ENCODE results near the gene PDCD4. TPM values are rescaled to one million over a fixed set of nuclear protein-coding genes. Genes with fewer than 3 reads are reported as not detected.

Gene PDCD4
- total and polyA plus RNA-seq, 2 of the 8 experiments (the other 6 are each of a cell fraction or from before 2014, with no cell fraction given): 3.3 to 26.8 TPM

- WGBS, 2 experiments (ENCODE audit: extremely low coverage in 1 of 2, insufficient coverage in 1 of 2, insufficient read length in 1 of 2, insufficient replicate concordance in 2 of 2, low coverage in 1 of 2, low lambda C conversion rate in 2 of 2, missing lambda C conversion rate in 1 of 2): 1% methylated on average over 12 of the region's 70 CpGs; no CpG with 5 or more reads in 1 of the 2 experiments
- peak overlapping the region; percentile 86; the same call in 1 of the 2 replicates for H4K8ac ChIP-seq (ENCODE audit: extremely low read depth, insufficient read depth, low read length)
- H4K20me1 ChIP-seq (replicated peaks in 1 of 2; ENCODE audit: control insufficient read depth in 1 of 2, insufficient read depth in 2 of 2, low read length in 2 of 2): no peaks in the 10 kb centered on the region
- peak overlapping the region; percentile 51 for H4K5ac ChIP-seq (ENCODE audit: insufficient read length, low read depth, low read length)
- H3K18ac ChIP-seq (ENCODE audit: extremely low read depth, low read length): peak overlapping the region; percentile 36; the same call in 1 of the 2 replicates
- peak overlapping the region; percentile 88 for H4K91ac ChIP-seq (replicated peaks; ENCODE audit: insufficient read length, low read length)
- ChIA-PET POLR2A (ENCODE audit: partially characterized antibody) (interaction anchor here (0.8 to 1.5 kb wide), 9 partner anchors 10 to 568 kb away, joined by 3 to 5 read pairs (median 4); partner anchors contain the start of genes BBIP1, SHOC2 and SMNDC1), CTCF (ENCODE audit: partially characterized antibody) (interaction anchor here (0.6 to 0.7 kb wide), 3 partner anchors 71 to 272 kb away, joined by 3 read pairs; no protein-coding TSS in a partner anchor)
- no peaks in the 10 kb centered on the region for H3K9me3 ChIP-seq (ENCODE audit: insufficient read depth in 2 of 2, low read depth in 1 of 2, low read length in 1 of 2)
- no peak overlapping the region for H2BK120ac ChIP-seq (replicated peaks; ENCODE audit: low read depth, low read length)
- peaks cover 0 to 11% of the 10 kb centered on the region in 2 experiments; a peak in 2 of 4 replicates for H3K79me2 ChIP-seq (ENCODE audit: control insufficient read depth in 1 of 2, insufficient read depth in 2 of 2, low read length in 2 of 2)
- peak overlapping the region; percentile 81 to 83 for H3K4me2 ChIP-seq (ENCODE audit: insufficient read depth in 1 of 2, low read depth in 2 of 2, low read length in 2 of 2)
- peaks cover 0 to 3% (median 0%) of the 10 kb centered on the region in 4 experiments; a peak in 2 of 8 replicates for H3K36me3 ChIP-seq (ENCODE audit: control insufficient read depth in 2 of 4, insufficient read depth in 4 of 4, low read length in 3 of 4)
- H3K4me1 ChIP-seq (replicated peaks in 1 of 4; ENCODE audit: control insufficient read depth in 3 of 4, insufficient read depth in 4 of 4, low read length in 3 of 4): peaks cover 4 to 12% (median 8%) of the 10 kb centered on the region in 4 experiments
- H2AK5ac ChIP-seq (ENCODE audit: low read depth, low read length): no peak overlapping the region
- no peak overlapping the region for H3K56ac ChIP-seq (replicated peaks; ENCODE audit: insufficient read length, low read depth, low read length)
- peak overlapping the region; percentile 50 to 74 (median 64) for H3K4me3 ChIP-seq (ENCODE audit: extremely low read depth in 1 of 4, insufficient read depth in 2 of 4, low read depth in 3 of 4, low read length in 4 of 4)
- H2BK12ac ChIP-seq (ENCODE audit: low read depth, low read length): no peak overlapping the region
- no peaks in the 10 kb centered on the region for H3K27me3 ChIP-seq (replicated peaks in 1 of 4; ENCODE audit: control insufficient read depth in 3 of 4, extremely low read depth in 1 of 4, insufficient read depth in 3 of 4, low read length in 3 of 4)
- 0 out of 2 replicates have a peak overlapping the region, but pooled peaks have one; percentile 43 for H2AFZ ChIP-seq (ENCODE audit: low read length)
- H3K4ac ChIP-seq (replicated peaks; ENCODE audit: insufficient read length, low read depth, low read length): no peak overlapping the region
- no peaks in the 10 kb centered on the region; the same call in 1 of the 2 replicates for H3K79me1 ChIP-seq (ENCODE audit: low read depth, low read length)
- H3K23ac ChIP-seq (ENCODE audit: insufficient read length): no peak overlapping the region
- no peak overlapping the region for H2BK20ac ChIP-seq (ENCODE audit: low read length)
- DNase-seq (ENCODE audit: low read depth in 1 of 2, low spot score in 2 of 2) (peak; percentile 61 to 82), FAIRE-seq (no peak)
- peak overlapping the region; percentile 77 for H3K27ac ChIP-seq (ENCODE audit: low read depth, low read length)
- H2BK5ac ChIP-seq (ENCODE audit: low read depth, low read length): no peak overlapping the region
- peak overlapping the region; percentile 62 to 88 (median 70) for H3K9ac ChIP-seq (replicated peaks in 1 of 4; ENCODE audit: extremely low read depth in 1 of 4, low read depth in 3 of 4, low read length in 3 of 4)
- peaks cover 2% of the 10 kb centered on the region; the same call in 1 of the 2 replicates for H3K23me2 ChIP-seq (ENCODE audit: low read depth, low read length)
- no peak overlapping the region for H3K14ac ChIP-seq (ENCODE audit: insufficient read length)
- H2BK15ac ChIP-seq (ENCODE audit: low read length): no peak overlapping the region
- TF ChIP-seq POU5F1 (IDR thresholded peaks at IDR 0.05; ENCODE audit: low read depth, low read length): no peak
- peak; percentile 55 for TF ChIP-seq TAF7 (optimal IDR thresholded peaks at IDR 0.05; ENCODE audit: borderline replicate concordance, low read depth, low read length)
- TF ChIP-seq SIN3A (conservative IDR thresholded peaks at IDR 0.05 in 1 of 2, IDR thresholded peaks at IDR 0.05 in 1 of 2; ENCODE audit: low read depth in 1 of 2, low read length in 2 of 2): 0 out of 4 replicates have a peak, but pooled peaks of 1 of the 2 experiments have one; percentile 38
- TF ChIP-seq CEBPB (IDR thresholded peaks at IDR 0.05; ENCODE audit: low read depth, low read length): peak; percentile 52; the same call in 1 of the 2 replicates
- no peak for TF ChIP-seq EGR1 (IDR thresholded peaks at IDR 0.05; ENCODE audit: borderline replicate concordance, low read depth, low read length)
- TF ChIP-seq, protein P1, sequence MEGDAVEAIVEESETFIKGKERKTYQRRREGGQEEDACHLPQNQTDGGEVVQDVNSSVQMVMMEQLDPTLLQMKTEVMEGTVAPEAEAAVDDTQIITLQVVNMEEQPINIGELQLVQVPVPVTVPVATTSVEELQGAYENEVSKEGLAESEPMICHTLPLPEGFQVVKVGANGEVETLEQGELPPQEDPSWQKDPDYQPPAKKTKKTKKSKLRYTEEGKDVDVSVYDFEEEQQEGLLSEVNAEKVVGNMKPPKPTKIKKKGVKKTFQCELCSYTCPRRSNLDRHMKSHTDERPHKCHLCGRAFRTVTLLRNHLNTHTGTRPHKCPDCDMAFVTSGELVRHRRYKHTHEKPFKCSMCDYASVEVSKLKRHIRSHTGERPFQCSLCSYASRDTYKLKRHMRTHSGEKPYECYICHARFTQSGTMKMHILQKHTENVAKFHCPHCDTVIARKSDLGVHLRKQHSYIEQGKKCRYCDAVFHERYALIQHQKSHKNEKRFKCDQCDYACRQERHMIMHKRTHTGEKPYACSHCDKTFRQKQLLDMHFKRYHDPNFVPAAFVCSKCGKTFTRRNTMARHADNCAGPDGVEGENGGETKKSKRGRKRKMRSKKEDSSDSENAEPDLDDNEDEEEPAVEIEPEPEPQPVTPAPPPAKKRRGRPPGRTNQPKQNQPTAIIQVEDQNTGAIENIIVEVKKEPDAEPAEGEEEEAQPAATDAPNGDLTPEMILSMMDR (IDR thresholded peaks at IDR 0.05; ENCODE audit: control extremely low read depth in 1 of 3, insufficient read depth in 1 of 3, low read depth in 1 of 3, low read length in 3 of 3): no peak; a peak in 1 of 4 replicates
- peak; percentile 27 to 85; a peak in 2 of 4 replicates for TF ChIP-seq HDAC2 (IDR thresholded peaks at IDR 0.05; ENCODE audit: borderline replicate concordance in 1 of 2, low read depth in 2 of 2, low read length in 2 of 2)
These were observed 636 bp downstream of the PDCD4 start for GRCh38 chr10:110872145-110872983.
